Measurements from ENCODE around the gene PLA2G2D. TPM values are rescaled to one million over a fixed set of nuclear protein-coding genes. Genes with fewer than 3 reads are reported as not detected.

PLA2G2D gene
- total and polyA plus RNA-seq, 2 of the 13 experiments (the other 11 are each of a cell fraction or from before 2014, with no cell fraction given), result not detected

GRCh38 chr1:20107351-20107750 lies 12.0 kb downstream of the PLA2G2D start (continued):
- TF ChIP-seq PATZ1 (CRISPR knock-in tag; IDR thresholded peaks at IDR 0.05), result no peak
- no peak for TF ChIP-seq SIX1 (CRISPR knock-in tag; IDR thresholded peaks at IDR 0.05; ENCODE audit: borderline replicate concordance)
- TF ChIP-seq NFIC (IDR thresholded peaks at IDR 0.05; ENCODE audit: low read length), result no peak
- TF ChIP-seq IRF2 (CRISPR knock-in tag; IDR thresholded peaks at IDR 0.05), result no peak
- no peak for TF ChIP-seq ZNF747 (CRISPR knock-in tag; IDR thresholded peaks at IDR 0.05; ENCODE audit: borderline replicate concordance)
- no peak for TF ChIP-seq GATAD2A (CRISPR knock-in tag; IDR thresholded peaks at IDR 0.05)

- ChIA-PET POLR2A (no interaction called here), CTCF (ENCODE audit: low intra/inter-chr PET ratio, low total read pairs) (no interaction called here)
- no TSS peak for BruUV-seq (replicated peaks)
- intact Hi-C loops (cut with micrococcal nuclease; ENCODE audit: unreplicated experiment) (no loop called here), in situ Hi-C loops (cut with HindIII; ENCODE audit: extremely low pct_ligation_motif_present, low pct_unique_long_range_greater_than_20kb) (no loop called here)
- peaks cover 7% of the 10 kb centered on the region; the same call in 1 of the 2 replicates for H3K4me1 ChIP-seq (ENCODE audit: insufficient read depth, low read length)
- H3K9me3 ChIP-seq (ENCODE audit: low read length), result no peaks in the 10 kb centered on the region
- H3K9ac ChIP-seq (ENCODE audit: insufficient read depth, low read depth, low read length), result no peak overlapping the region
- H3K4me3 ChIP-seq (replicated peaks in 1 of 3; ENCODE audit: insufficient read depth in 1 of 3, low read depth in 2 of 3, low read length in 3 of 3), result no peak overlapping the region
- DNase-seq (ENCODE audit: low spot score), result no peak
- H3K27ac ChIP-seq (ENCODE audit: extremely low read length, insufficient read depth, low read length), result no peak overlapping the region
- no peaks in the 10 kb centered on the region for H3K36me3 ChIP-seq (replicated peaks in 1 of 2; ENCODE audit: control insufficient read depth in 1 of 2, insufficient read depth in 2 of 2, low read length in 2 of 2)
- ATAC-seq, result no peak
- H3K79me2 ChIP-seq (ENCODE audit: insufficient read depth, low read length), result no peaks in the 10 kb centered on the region
- TF ChIP-seq ZNF317 (CRISPR knock-in tag; IDR thresholded peaks at IDR 0.05), result no peak
- no peak for FAIRE-seq
- H4K20me1 ChIP-seq (ENCODE audit: insufficient read depth, low read length), result no peaks in the 10 kb centered on the region
- H2AFZ ChIP-seq (ENCODE audit: low read length), result no peak overlapping the region
- H3K27me3 ChIP-seq (ENCODE audit: control insufficient read depth in 1 of 2, insufficient read depth in 2 of 2, low read length in 2 of 2), result peaks cover 0 to 4% of the 10 kb centered on the region in 2 experiments; a peak in 2 of 5 replicates
- no peak overlapping the region for H3K4me2 ChIP-seq (ENCODE audit: low read depth, low read length)
- WGBS (ENCODE audit: low lambda C conversion rate), result 0% methylated on average over 1 of the region's 1 CpG
Measured at GRCh38 chr1:20105856-20106255, 13.5 kb downstream of the PLA2G2D start.
